ENCODE results near the gene SH3RF1.

GRCh38 chr4:169163495-169163894 lies 107.3 kb downstream of the SH3RF1 start:
- TF ChIP-seq GATA2 (IDR thresholded peaks at IDR 0.05; ENCODE audit: low read depth, low read length) (no peak), GATA3 (IDR thresholded peaks at IDR 0.05; ENCODE audit: low read depth, low read length) (no peak)
